ENCODE data around the gene EXOC4.

EXOC4 gene

DNA sequence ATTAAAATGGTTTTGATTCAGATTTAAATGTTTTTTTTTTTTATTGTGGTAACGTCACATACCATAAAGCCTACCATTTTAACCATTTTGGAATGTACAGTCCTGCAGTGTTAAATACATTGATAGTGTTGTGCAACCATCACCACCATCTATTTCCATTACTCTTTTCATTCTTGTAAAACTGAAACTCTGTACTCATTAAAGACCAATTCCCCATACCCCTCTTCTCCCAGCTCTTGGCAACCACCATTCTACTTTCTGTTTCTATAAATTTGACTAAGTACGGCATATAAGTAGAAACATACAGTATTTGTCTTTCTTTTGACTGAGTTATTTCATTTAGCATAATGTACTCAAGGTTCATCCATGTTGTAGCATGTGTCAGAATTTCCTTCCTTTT lies 96.2 kb downstream of the EXOC4 start:
- TF ChIP-seq, protein P1, sequence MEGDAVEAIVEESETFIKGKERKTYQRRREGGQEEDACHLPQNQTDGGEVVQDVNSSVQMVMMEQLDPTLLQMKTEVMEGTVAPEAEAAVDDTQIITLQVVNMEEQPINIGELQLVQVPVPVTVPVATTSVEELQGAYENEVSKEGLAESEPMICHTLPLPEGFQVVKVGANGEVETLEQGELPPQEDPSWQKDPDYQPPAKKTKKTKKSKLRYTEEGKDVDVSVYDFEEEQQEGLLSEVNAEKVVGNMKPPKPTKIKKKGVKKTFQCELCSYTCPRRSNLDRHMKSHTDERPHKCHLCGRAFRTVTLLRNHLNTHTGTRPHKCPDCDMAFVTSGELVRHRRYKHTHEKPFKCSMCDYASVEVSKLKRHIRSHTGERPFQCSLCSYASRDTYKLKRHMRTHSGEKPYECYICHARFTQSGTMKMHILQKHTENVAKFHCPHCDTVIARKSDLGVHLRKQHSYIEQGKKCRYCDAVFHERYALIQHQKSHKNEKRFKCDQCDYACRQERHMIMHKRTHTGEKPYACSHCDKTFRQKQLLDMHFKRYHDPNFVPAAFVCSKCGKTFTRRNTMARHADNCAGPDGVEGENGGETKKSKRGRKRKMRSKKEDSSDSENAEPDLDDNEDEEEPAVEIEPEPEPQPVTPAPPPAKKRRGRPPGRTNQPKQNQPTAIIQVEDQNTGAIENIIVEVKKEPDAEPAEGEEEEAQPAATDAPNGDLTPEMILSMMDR (IDR thresholded peaks at IDR 0.05; ENCODE audit: borderline replicate concordance, insufficient read depth, low read depth, low read length): no peak
- no peak overlapping the region for H3K4me3 ChIP-seq (ENCODE audit: low read depth, low read length)

GRCh38 chr7:133352430-133352829 lies 99.6 kb downstream of the EXOC4 start:
- TF ChIP-seq, protein P1 (IDR thresholded peaks at IDR 0.05; ENCODE audit: borderline replicate concordance, insufficient read depth, low read depth, low read length): no peak

GRCh38 chr7:133353775-133354174 lies 100.9 kb downstream of the EXOC4 start:
- TF ChIP-seq, protein P1 (IDR thresholded peaks at IDR 0.05; ENCODE audit: borderline replicate concordance, insufficient read depth, low read depth, low read length): no peak
- H3K4me3 ChIP-seq (ENCODE audit: low read depth, low read length): no peak overlapping the region

More at GRCh38 chr7:133352430-133352829, 99.6 kb downstream of the EXOC4 start:
- no peak overlapping the region for H3K4me3 ChIP-seq (ENCODE audit: low read depth, low read length)

GRCh38 chr7:133354546-133355324 lies 101.9 kb downstream of the EXOC4 start:
- no peak overlapping the region for H3K4me3 ChIP-seq (ENCODE audit: low read depth, low read length)
- TF ChIP-seq, protein P1 (IDR thresholded peaks at IDR 0.05; ENCODE audit: borderline replicate concordance, insufficient read depth, low read depth, low read length): no peak

- no peak overlapping the region for H3K4me3 ChIP-seq (ENCODE audit: low read depth, low read length)
- TF ChIP-seq, protein P1 (IDR thresholded peaks at IDR 0.05; ENCODE audit: borderline replicate concordance, insufficient read depth, low read depth, low read length): no peak
Observed at GRCh38 chr7:133355325-133355708, 102.4 kb downstream of the EXOC4 start.

DNA sequence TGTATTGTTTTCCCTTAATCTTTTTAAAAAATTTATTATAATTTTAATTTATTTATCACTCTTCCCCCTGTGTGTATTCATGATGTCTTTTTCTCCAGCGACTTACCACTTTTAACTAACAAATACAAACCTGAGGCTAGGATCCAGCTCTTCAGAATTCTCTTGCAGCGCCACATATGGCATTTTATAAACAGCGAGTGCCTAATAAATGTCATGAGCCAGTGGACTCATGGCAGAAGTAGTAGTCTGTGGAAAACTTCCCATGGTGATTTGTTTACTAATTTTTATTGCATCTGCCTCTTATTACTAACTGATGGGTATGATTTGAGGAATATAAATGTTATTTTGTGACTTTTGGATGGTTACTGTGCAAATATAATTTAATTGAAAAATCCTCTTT lies 102.9 kb downstream of the EXOC4 start:
- TF ChIP-seq, protein P1 (IDR thresholded peaks at IDR 0.05; ENCODE audit: borderline replicate concordance, insufficient read depth, low read depth, low read length): no peak
- no peak overlapping the region for H3K4me3 ChIP-seq (ENCODE audit: low read depth, low read length)

- no peak overlapping the region for H3K4me3 ChIP-seq (ENCODE audit: low read depth, low read length)
- TF ChIP-seq, protein P1 (IDR thresholded peaks at IDR 0.05; ENCODE audit: borderline replicate concordance, insufficient read depth, low read depth, low read length): no peak
Observed at GRCh38 chr7:133358708-133359107, 105.8 kb downstream of the EXOC4 start.
